OCI-LY3 (cell line): ENCODE results near the gene KIZ.

Source experiments
- CTCF ChIP-seq: fragments of 200-600, 300-600 bp; sonication (generic); IDR thresholded peaks from 2 replicates; pipeline ENCODE4 v1.5.1; 2014; ENCODE audit warnings: antibody characterized with exemption, low read length, low read depth
- EZH2phosphoT487 ChIP-seq: fragments of 200-600 bp; shearing (Covaris generic); IDR thresholded peaks from 2 replicates; pipeline ENCODE4 v1.6.1; 2018; ENCODE audit warnings: antibody characterized with exemption, mixed run types, low read depth

DNA sequence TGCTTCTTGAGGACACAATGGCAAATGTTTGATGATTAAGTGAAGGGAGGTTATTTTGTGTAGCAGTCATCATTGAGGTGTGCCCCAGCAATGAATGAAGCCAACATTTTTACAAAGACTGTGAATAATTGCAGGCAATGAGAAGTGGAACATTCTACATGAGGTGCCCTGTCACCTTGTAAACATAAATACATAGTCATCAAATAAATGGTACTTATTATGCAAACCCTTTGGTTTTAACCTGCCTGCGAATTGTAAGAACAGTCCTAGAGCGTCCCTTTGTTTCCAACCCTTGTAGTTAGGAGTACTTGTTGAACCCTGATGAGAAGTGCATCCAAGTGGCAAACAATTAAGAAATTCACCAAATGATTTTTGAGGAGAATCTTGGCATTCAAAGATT is 7.1 kb upstream of the KIZ start:
- TF ChIP-seq CTCF (no peak), EZH2phosphoT487 (no peak)
